ENCODE data around the gene SEC61B.

SEC61B gene

GRCh38 chr9:99213197-99213596 lies 8.9 kb upstream of the SEC61B start:
- TF ChIP-seq SIN3A (IDR thresholded peaks at IDR 0.05; ENCODE audit: borderline replicate concordance, insufficient read depth, low read length) (no peak), TAF1 (IDR thresholded peaks at IDR 0.05; ENCODE audit: borderline replicate concordance, insufficient read depth, low read length) (no peak)

- TF ChIP-seq TAF1 (IDR thresholded peaks at IDR 0.05; ENCODE audit: borderline replicate concordance, insufficient read depth, low read length) (no peak), REST (IDR thresholded peaks at IDR 0.05; ENCODE audit: insufficient read depth in 1 of 2, low read depth in 2 of 2, low read length in 2 of 2) (no peak), FOXP2 (optimal IDR thresholded peaks at IDR 0.05; ENCODE audit: borderline replicate concordance, extremely low read depth, extremely low read length, insufficient read depth) (no peak), POLR2AphosphoS5 (IDR thresholded peaks at IDR 0.05; ENCODE audit: low read depth, low read length) (no peak), SIN3A (IDR thresholded peaks at IDR 0.05; ENCODE audit: borderline replicate concordance, insufficient read depth, low read length) (no peak)
Measured at GRCh38 chr9:99216073-99216472, 6.0 kb upstream of the SEC61B start.

GRCh38 chr9:99220011-99220410 lies 2.1 kb upstream of the SEC61B start:
- TF ChIP-seq POLR2AphosphoS5 (IDR thresholded peaks at IDR 0.05; ENCODE audit: low read depth, low read length) (no peak), REST (IDR thresholded peaks at IDR 0.05; ENCODE audit: insufficient read depth in 1 of 2, low read depth in 2 of 2, low read length in 2 of 2) (no peak), FOXP2 (optimal IDR thresholded peaks at IDR 0.05; ENCODE audit: borderline replicate concordance, extremely low read depth, extremely low read length, insufficient read depth) (no peak), TAF1 (IDR thresholded peaks at IDR 0.05; ENCODE audit: borderline replicate concordance, insufficient read depth, low read length) (no peak), SIN3A (IDR thresholded peaks at IDR 0.05; ENCODE audit: borderline replicate concordance, insufficient read depth, low read length) (no peak)

GRCh38 chr9:99221266-99221620 lies 839 bp upstream of the SEC61B start:
- no peak for TF ChIP-seq TAF1 (IDR thresholded peaks at IDR 0.05; ENCODE audit: borderline replicate concordance, insufficient read depth, low read length)
- TF ChIP-seq POLR2AphosphoS5 (IDR thresholded peaks at IDR 0.05; ENCODE audit: low read depth, low read length): no peak
- TF ChIP-seq SIN3A (IDR thresholded peaks at IDR 0.05; ENCODE audit: borderline replicate concordance, insufficient read depth, low read length): no peak
- no peak for TF ChIP-seq FOXP2 (optimal IDR thresholded peaks at IDR 0.05; ENCODE audit: borderline replicate concordance, extremely low read depth, extremely low read length, insufficient read depth)
- TF ChIP-seq REST (IDR thresholded peaks at IDR 0.05; ENCODE audit: insufficient read depth in 1 of 2, low read depth in 2 of 2, low read length in 2 of 2): no peak

- TF ChIP-seq FOXP2 (optimal IDR thresholded peaks at IDR 0.05; ENCODE audit: borderline replicate concordance, extremely low read depth, extremely low read length, insufficient read depth) (no peak), POLR2AphosphoS5 (IDR thresholded peaks at IDR 0.05; ENCODE audit: low read depth, low read length) (no peak)
Measured at GRCh38 chr9:99222416-99223270, 561 bp downstream of the SEC61B start.

- TF ChIP-seq POLR2AphosphoS5 (IDR thresholded peaks at IDR 0.05; ENCODE audit: low read depth, low read length): no peak
- no peak for TF ChIP-seq TAF1 (IDR thresholded peaks at IDR 0.05; ENCODE audit: borderline replicate concordance, insufficient read depth, low read length)
- TF ChIP-seq REST (IDR thresholded peaks at IDR 0.05; ENCODE audit: insufficient read depth in 1 of 2, low read depth in 2 of 2, low read length in 2 of 2): no peak
- no peak for TF ChIP-seq FOXP2 (optimal IDR thresholded peaks at IDR 0.05; ENCODE audit: borderline replicate concordance, extremely low read depth, extremely low read length, insufficient read depth)
- TF ChIP-seq SIN3A (IDR thresholded peaks at IDR 0.05; ENCODE audit: borderline replicate concordance, insufficient read depth, low read length): no peak
Measured at GRCh38 chr9:99224445-99224844, 2.4 kb downstream of the SEC61B start.
